Lung (tissue), 12 donors: ENCODE data around the gene XPNPEP2. TPM values are rescaled to one million over a fixed set of nuclear protein-coding genes. Genes with fewer than 3 reads are reported as not detected.

Experiments
- ATAC-seq: fragments of 200-7000 bp; cut with Tn5 transposase; one replicate; pipeline ENCODE4 v1.9.1; 2020; ENCODE audit warnings: moderate number of reproducible peaks; ENCODE audit not compliant: insufficient read depth, low FRiP score
- DNase-seq, 3 donors: peaks; one replicate each; pipeline ENCODE4 v3.0.0-alpha.2; 2013 to 2017
- H3K27ac ChIP-seq, 2 donors: one replicate each; pipeline ENCODE4 v1.5.1; 2013; ENCODE audit warnings: mild to moderate bottlenecking in 2 of 2, moderate library complexity in 2 of 2, control low read depth in 1 of 2, inconsistent platforms in 1 of 2, low read depth in 1 of 2, low read length in 1 of 2
- H3K27me3 ChIP-seq, 3 donors: one replicate each; pipeline ENCODE4 v1.5.1; 2013; ENCODE audit warnings: low read length in 2 of 3; ENCODE audit not compliant: control insufficient read depth in 3 of 3, insufficient read depth in 3 of 3
- H3K36me3 ChIP-seq, 4 donors: one replicate each; pipeline ENCODE4 v1.5.1; 2013; ENCODE audit warnings: low read length in 4 of 4, mild to moderate bottlenecking in 1 of 4, moderate library complexity in 1 of 4; ENCODE audit not compliant: control insufficient read depth in 4 of 4, insufficient read depth in 4 of 4
- H3K4me1 ChIP-seq, 5 donors: one replicate each; pipeline ENCODE4 v1.5.1; 2013; ENCODE audit warnings: low read length in 5 of 5, mild to moderate bottlenecking in 2 of 5, moderate library complexity in 1 of 5; ENCODE audit not compliant: control insufficient read depth in 5 of 5, insufficient read depth in 5 of 5
- H3K4me3 ChIP-seq: one replicate; pipeline ENCODE4 v1.5.1; 2013; ENCODE audit warnings: mild to moderate bottlenecking, control low read depth, moderate library complexity
- H3K9ac ChIP-seq, 2 donors: one replicate each; pipeline ENCODE4 v1.5.1; 2013; ENCODE audit warnings: low read length in 2 of 2, control low read depth in 1 of 2; ENCODE audit not compliant: insufficient read depth in 1 of 2
- H3K9me3 ChIP-seq, 4 donors: one replicate each; pipeline ENCODE4 v1.5.1; 2013; ENCODE audit warnings: low read length in 3 of 4, mild to moderate bottlenecking in 1 of 4, moderate library complexity in 1 of 4; ENCODE audit not compliant: control insufficient read depth in 4 of 4, insufficient read depth in 3 of 4
- WGBS, 2 donors: extraction: QIAGEN DNeasy Blood & Tissue Kit; methylation state at CpG; one replicate each; pipeline ENCODE4 v1.1.7; 2013; 5-methylcytosine and 5-hydroxymethylcytosine counted together
- polyA plus RNA-seq, 2 donors: library from polyadenylated mRNA; stranded (reverse); fragments of 200-250 nt; gene quantifications; one replicate each; pipeline ENCODE4 v1.2.1, GENCODE V29; 2013
- total RNA-seq, 2 donors: library from RNA; depleted of rRNA in 1 of 2; stranded (reverse); fragments of >200 nt in 1 of 2; gene quantifications; one replicate each; pipeline ENCODE4 v1.2.1, GENCODE V29; 2014 to 2021
- TF ChIP-seq, protein P1 (sequence below): IDR thresholded peaks from 2 replicates; pipeline ENCODE4 v1.5.1; 2012; ENCODE audit warnings: mild to moderate bottlenecking; ENCODE audit errors: control extremely low read depth, extremely low read depth
- donor health status: control.
- donor health status: control.
- donor health status: Bipolar disorder and iron deficiency.
- donor health status: healthy.
- donor health status: DM: yes; HTN: yes; CAD: no.

The XPNPEP2 gene
- total and polyA plus RNA-seq, 4 donors: 0.61 to 2.1 (median 1.3) TPM

DNA sequence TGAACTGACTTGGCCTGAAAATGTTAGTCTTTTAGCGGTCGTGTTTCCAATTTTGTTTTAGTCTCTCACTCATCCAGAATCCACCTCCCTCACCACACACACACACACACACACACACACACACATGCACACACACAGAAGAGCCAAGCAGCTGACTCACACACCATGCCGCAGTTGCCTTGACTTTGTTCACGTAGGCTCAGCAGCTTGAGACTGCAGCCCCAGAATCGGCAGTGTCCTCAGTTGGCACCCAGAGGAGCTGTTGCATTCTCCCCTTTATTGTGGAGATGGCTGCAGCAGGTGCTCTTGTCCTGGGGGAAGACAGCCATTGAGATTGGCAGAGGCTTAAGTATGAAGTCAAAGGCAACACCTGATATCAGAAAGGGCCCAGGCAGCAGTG lies 20.9 kb upstream of the XPNPEP2 start:
- Histone ChIP-seq H3K4me3 (no peak overlapping the region), H3K9ac (no peak overlapping the region), H3K27me3 (peaks cover 0 to 2% (median 0%) of the 10 kb centered on the region in 3 donors), H3K4me1 (no peaks in the 10 kb centered on the region), H3K9me3 (no peaks in the 10 kb centered on the region), H3K36me3 (no peaks in the 10 kb centered on the region), H3K27ac (no peak overlapping the region)
- TF ChIP-seq, protein P1, sequence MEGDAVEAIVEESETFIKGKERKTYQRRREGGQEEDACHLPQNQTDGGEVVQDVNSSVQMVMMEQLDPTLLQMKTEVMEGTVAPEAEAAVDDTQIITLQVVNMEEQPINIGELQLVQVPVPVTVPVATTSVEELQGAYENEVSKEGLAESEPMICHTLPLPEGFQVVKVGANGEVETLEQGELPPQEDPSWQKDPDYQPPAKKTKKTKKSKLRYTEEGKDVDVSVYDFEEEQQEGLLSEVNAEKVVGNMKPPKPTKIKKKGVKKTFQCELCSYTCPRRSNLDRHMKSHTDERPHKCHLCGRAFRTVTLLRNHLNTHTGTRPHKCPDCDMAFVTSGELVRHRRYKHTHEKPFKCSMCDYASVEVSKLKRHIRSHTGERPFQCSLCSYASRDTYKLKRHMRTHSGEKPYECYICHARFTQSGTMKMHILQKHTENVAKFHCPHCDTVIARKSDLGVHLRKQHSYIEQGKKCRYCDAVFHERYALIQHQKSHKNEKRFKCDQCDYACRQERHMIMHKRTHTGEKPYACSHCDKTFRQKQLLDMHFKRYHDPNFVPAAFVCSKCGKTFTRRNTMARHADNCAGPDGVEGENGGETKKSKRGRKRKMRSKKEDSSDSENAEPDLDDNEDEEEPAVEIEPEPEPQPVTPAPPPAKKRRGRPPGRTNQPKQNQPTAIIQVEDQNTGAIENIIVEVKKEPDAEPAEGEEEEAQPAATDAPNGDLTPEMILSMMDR: no peak
- DNase-seq (no peak), ATAC-seq (no peak)
- 71 to 94% methylated on average over 5 of the region's 5 CpGs for WGBS, 2 donors

- H3K27ac ChIP-seq: no peak overlapping the region
- no peak overlapping the region for H3K9ac ChIP-seq
- DNase-seq (no peak), ATAC-seq (no peak)
- H3K4me1 ChIP-seq: no peaks in the 10 kb centered on the region
- WGBS, 2 donors: 61 to 75% methylated on average over 5 of the region's 5 CpGs
- no peaks in the 10 kb centered on the region for H3K9me3 ChIP-seq
- TF ChIP-seq, protein P1: no peak
- H3K4me3 ChIP-seq: no peak overlapping the region
- H3K27me3 ChIP-seq: peaks cover 0 to 2% (median 0%) of the 10 kb centered on the region in 3 donors
- H3K36me3 ChIP-seq: no peaks in the 10 kb centered on the region
Observed at GRCh38 chrX:129718676-129719075, 20.1 kb upstream of the XPNPEP2 start.

DNA sequence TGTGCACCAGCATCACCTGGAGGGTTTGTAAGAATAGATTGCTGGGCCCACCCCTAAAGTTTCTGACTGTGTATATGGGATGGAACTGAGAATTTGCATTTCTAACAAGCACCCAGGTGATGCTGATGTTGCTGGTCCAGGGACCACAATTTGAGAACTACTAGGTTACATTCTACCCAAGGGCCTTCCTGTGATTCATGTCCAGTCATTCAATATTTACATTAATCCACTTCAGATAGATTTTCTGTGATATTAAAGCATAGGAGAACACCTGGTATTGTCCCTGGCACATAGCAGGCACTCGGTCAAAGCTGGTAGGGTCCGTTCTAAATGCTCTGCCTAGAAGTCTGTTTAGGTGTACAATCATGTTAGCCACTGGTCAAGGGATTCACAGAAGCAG lies 19.5 kb upstream of the XPNPEP2 start:
- H3K9me3 ChIP-seq: no peaks in the 10 kb centered on the region
- no peaks in the 10 kb centered on the region for H3K4me1 ChIP-seq
- ATAC-seq: no peak
- TF ChIP-seq, protein P1: no peak
- DNase-seq: no peak
- 75 to 89% methylated on average over 2 of the region's 2 CpGs for WGBS, 2 donors
- H3K36me3 ChIP-seq: no peaks in the 10 kb centered on the region
- H3K4me3 ChIP-seq: no peak overlapping the region
- no peak overlapping the region for H3K9ac ChIP-seq
- H3K27me3 ChIP-seq: peaks cover 0 to 2% (median 0%) of the 10 kb centered on the region in 3 donors
- H3K27ac ChIP-seq: no peak overlapping the region

GRCh38 chrX:129719931-129720530 lies 18.7 kb upstream of the XPNPEP2 start:
- Histone ChIP-seq H3K27me3 (peaks cover 0 to 4% (median 2%) of the 10 kb centered on the region in 3 donors), H3K4me3 (no peak overlapping the region), H3K4me1 (peaks cover 0 to 2% (median 0%) of the 10 kb centered on the region in 5 donors), H3K36me3 (no peaks in the 10 kb centered on the region), H3K27ac (no peak overlapping the region), H3K9me3 (no peaks in the 10 kb centered on the region), H3K9ac (no peak overlapping the region)
- DNase-seq (peak in 2 of 3 donors; percentile 6 to 35), ATAC-seq (no peak)
- WGBS, 2 donors: 48 to 58% methylated on average over 11 of the region's 11 CpGs
- TF ChIP-seq, protein P1: no peak
